Duodenal mucosa (tissue), 2 donors: ENCODE measurements around the gene SUMF1.
"Not testable (repeated sequence)": the region's sequence is repeated elsewhere in the genome, so short reads cannot be mapped to it uniquely, and the experiment has no call there.

Source experiments
- H3K27ac ChIP-seq: one replicate; pipeline ENCODE4 v1.7.0; 2013; ENCODE audit warnings: low read depth, low read length
- H3K27me3 ChIP-seq, 2 donors: one replicate each; pipeline ENCODE4 v1.7.0; 2013; ENCODE audit warnings: low read length in 2 of 2, control low read depth in 1 of 2; ENCODE audit not compliant: insufficient read depth in 2 of 2, control insufficient read depth in 1 of 2
- H3K36me3 ChIP-seq, 2 donors: one replicate each; pipeline ENCODE4 v1.7.0; 2013; ENCODE audit warnings: low read length in 2 of 2, control low read depth in 1 of 2; ENCODE audit not compliant: insufficient read depth in 2 of 2, control insufficient read depth in 1 of 2
- H3K4me1 ChIP-seq, 2 donors: one replicate each; pipeline ENCODE4 v1.7.0; 2013; ENCODE audit warnings: low read length in 2 of 2, control low read depth in 1 of 2; ENCODE audit not compliant: insufficient read depth in 2 of 2, control insufficient read depth in 1 of 2
- H3K4me3 ChIP-seq, 2 donors: one replicate each; pipeline ENCODE4 v1.7.0; 2013; ENCODE audit warnings: low read length in 2 of 2, low read depth in 1 of 2
- H3K9ac ChIP-seq, 2 donors: one replicate each; pipeline ENCODE4 v1.7.0; 2013; ENCODE audit warnings: low read length in 2 of 2, low read depth in 1 of 2
- H3K9me3 ChIP-seq, 2 donors: one replicate each; pipeline ENCODE4 v1.7.0; 2013; ENCODE audit warnings: low read length in 2 of 2, control low read depth in 1 of 2; ENCODE audit not compliant: control insufficient read depth in 1 of 2

SUMF1 gene

DNA sequence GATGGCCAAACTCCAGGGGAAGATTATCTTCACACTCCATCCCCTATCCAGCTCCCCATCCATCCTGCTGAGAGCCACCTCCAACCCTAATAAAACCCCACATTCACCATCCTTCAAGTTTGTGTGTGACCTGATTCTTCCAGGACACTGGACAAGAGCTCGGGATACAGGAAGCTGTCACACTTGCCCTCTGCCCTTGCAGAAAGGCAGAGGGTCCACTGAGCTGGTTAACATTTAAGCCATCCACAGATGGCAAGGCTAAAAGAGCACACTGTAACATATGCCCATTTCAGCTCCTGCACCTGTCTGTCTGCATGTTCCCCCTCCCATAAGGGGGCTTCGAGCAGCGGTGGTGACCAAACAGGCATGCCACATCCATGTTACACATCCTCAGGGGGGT lies 134.1 kb downstream of the SUMF1 start:
- H3K27ac ChIP-seq: no peak overlapping the region
- H3K27me3 ChIP-seq: no peaks in the 10 kb centered on the region
- H3K9ac ChIP-seq: no peak overlapping the region
- H3K36me3 ChIP-seq: no peaks in the 10 kb centered on the region
- H3K9me3 ChIP-seq: no peaks in the 10 kb centered on the region
- H3K4me3 ChIP-seq: no peak overlapping the region
- H3K4me1 ChIP-seq: no peaks in the 10 kb centered on the region

DNA sequence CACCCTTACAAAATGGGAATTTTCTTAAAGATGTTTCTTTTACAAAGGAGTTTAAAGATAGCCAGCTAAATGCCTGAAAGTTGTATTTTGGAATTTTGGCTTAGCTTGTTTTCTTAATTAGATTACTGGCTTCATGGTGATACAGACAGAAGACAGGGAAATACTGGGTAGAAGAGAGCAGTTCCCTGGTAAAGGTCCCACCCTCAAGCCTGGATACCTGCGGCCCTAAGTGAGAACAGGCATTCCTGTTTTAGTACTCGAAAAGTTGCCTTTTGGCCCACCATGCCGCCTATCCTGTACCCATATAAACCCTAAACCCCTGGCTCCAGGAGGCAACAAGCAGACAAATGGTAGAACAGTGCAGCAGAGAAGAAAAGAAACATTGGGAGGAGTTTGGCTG lies 134.5 kb downstream of the SUMF1 start:
- no peaks in the 10 kb centered on the region for H3K9me3 ChIP-seq
- H3K27me3 ChIP-seq: no peaks in the 10 kb centered on the region
- no peak overlapping the region for H3K4me3 ChIP-seq
- no peak overlapping the region for H3K9ac ChIP-seq
- H3K36me3 ChIP-seq: no peaks in the 10 kb centered on the region
- H3K27ac ChIP-seq: no peak overlapping the region
- no peaks in the 10 kb centered on the region for H3K4me1 ChIP-seq

- Histone ChIP-seq H3K9me3 (no peaks in the 10 kb centered on the region), H3K4me3 (no peak overlapping the region)
Observed at GRCh38 chr3:4332111-4332510, 135.0 kb downstream of the SUMF1 start.

GRCh38 chr3:4329806-4330205 lies 137.3 kb downstream of the SUMF1 start:
- H3K36me3 ChIP-seq, H3K4me1 ChIP-seq, H3K27me3 ChIP-seq, H3K9me3 ChIP-seq, H3K9ac ChIP-seq, H3K4me3 ChIP-seq, H3K27ac ChIP-seq: not testable (repeated sequence)

More at GRCh38 chr3:4332111-4332510, 135.0 kb downstream of the SUMF1 start:
- Histone ChIP-seq H3K4me1 (no peaks in the 10 kb centered on the region), H3K27ac (no peak overlapping the region), H3K27me3 (no peaks in the 10 kb centered on the region), H3K9ac (no peak overlapping the region), H3K36me3 (no peaks in the 10 kb centered on the region)

DNA sequence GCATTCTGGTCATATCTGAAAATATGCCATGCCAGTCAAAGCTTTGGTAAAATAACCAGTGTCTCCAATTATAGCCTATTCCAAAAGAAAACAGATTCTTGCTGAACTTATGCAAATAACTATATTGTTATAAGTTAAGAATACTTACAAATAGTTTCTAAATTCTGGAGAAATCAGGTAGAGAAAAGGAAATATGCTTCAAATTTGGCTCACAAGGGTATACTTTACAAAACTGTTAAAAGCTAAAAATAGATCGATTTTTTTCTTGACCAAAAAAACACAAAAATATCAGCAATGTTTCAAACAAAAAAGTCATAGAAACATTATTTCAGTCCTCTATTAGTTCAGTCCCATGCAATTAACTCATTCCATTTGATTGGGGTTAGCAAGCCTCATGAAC lies 140.2 kb downstream of the SUMF1 start:
- Histone ChIP-seq H3K9me3 (no peaks in the 10 kb centered on the region), H3K27ac (no peak overlapping the region), H3K36me3 (no peaks in the 10 kb centered on the region), H3K4me3 (no peak overlapping the region), H3K9ac (no peak overlapping the region), H3K4me1 (no peaks in the 10 kb centered on the region), H3K27me3 (no peaks in the 10 kb centered on the region)

DNA sequence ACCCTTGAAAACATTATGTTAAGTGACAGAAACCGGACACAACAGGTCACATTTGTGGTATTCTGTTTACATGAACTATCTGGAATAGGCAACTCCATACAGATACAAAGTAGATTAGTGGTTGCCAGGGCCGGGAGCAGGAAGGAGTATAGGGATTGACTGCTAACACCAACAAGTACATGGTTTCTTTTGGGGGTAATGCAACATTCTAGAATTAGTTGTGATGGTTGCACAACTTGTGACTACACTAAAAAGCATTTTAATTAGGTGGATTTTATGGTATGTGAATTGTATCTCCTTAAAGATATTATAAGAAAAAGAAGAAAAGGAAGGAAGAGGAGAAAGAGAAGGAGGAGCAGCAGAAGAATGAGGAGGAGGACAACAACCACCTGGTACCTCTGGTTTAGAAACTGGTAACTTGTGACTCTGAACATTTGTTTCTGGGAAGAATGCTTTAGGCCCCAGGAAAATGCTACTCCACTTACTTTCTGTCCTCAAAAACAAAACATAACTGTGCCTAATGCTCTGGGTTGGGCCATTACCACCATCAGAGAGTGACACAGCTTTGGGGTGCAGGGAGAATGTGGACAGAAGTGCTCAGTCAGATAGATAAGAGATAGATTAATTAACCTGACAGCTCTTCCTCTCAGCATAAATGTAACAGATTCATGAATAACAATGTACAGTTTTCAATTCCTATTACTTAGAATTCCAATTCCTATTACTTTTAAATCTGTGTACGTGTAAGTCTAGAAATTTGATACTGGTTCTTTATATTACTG lies 143.6 kb downstream of the SUMF1 start:
- Histone ChIP-seq H3K27ac (no peak overlapping the region), H3K4me1 (peaks cover 0 to 7% of the 10 kb centered on the region in 2 donors), H3K9ac (no peak overlapping the region)

DNA sequence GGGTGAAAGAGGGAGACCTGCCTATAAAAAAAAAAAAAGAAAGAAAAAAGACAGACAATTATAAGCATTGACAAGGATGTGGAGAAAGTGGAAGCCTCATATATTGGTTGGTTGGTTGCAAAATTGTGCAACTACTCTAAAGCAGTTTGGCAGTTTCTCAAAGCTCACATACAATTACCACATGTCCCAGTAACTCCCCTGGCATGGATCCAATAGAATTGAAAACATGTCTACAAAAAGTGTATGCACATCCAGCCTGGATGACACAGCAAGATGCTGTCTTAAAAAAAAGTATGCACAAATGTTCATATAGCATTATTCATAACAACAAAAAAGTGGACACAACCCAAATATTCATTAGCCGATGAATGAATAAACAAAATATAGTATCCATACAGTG lies 144.4 kb downstream of the SUMF1 start:
- H3K27me3 ChIP-seq: no peaks in the 10 kb centered on the region
- H3K4me1 ChIP-seq: peaks cover 0 to 7% of the 10 kb centered on the region in 2 donors
- no peak overlapping the region for H3K4me3 ChIP-seq
- no peak overlapping the region for H3K27ac ChIP-seq
- H3K9me3 ChIP-seq: no peaks in the 10 kb centered on the region
- H3K9ac ChIP-seq: no peak overlapping the region
- H3K36me3 ChIP-seq: no peaks in the 10 kb centered on the region

More for the DNA sequence above, 143.6 kb downstream of the SUMF1 start:
- Histone ChIP-seq H3K4me3 (no peak overlapping the region), H3K36me3 (no peaks in the 10 kb centered on the region), H3K27me3 (no peaks in the 10 kb centered on the region), H3K9me3 (no peaks in the 10 kb centered on the region)

- no peaks in the 10 kb centered on the region for H3K27me3 ChIP-seq
- peaks cover 0 to 7% of the 10 kb centered on the region in 2 donors for H3K4me1 ChIP-seq
- no peak overlapping the region for H3K27ac ChIP-seq
- H3K4me3 ChIP-seq: no peak overlapping the region
- H3K9ac ChIP-seq: no peak overlapping the region
- H3K9me3 ChIP-seq: no peaks in the 10 kb centered on the region
- H3K36me3 ChIP-seq: peaks cover 0 to 3% of the 10 kb centered on the region in 2 donors
Observed at GRCh38 chr3:4321732-4322131, 145.3 kb downstream of the SUMF1 start.

DNA sequence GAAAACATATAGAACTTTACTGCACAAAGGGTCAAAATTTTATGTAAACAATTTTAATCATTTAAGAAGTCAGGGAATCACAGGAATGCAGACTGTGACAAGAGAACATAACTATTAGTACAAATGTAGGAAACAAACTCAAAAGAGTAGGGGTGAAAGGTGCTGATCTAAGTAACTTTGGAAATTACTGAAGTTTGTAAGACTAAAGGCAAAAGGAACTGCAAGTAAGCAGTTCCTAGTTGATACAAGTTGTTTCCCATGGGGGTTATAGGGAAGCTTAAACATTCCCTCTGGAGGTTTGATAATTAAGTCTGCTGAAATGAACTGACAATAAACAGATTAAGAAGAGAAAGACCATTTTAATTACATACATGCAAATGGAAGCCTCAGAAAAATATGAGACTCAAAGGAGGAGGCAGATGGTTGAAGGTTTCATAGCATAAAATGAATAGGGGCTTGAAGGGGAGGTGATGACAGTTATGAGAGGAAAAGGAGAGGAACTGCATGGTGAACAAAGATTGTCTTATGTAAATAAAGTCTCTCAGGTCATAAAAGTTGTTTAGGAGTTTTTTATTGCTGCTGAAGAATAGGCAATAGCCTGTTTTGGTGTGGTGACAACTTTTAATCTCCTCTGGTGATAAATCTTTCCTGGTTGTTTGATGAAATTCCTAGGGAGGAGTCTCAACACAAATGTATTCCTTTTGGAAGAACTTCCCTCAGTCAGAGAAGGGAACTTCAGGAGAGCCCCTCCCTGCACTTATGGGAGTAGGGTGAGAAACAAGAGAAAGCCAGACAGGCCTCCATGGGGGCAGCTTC lies 146.8 kb downstream of the SUMF1 start:
- Histone ChIP-seq H3K4me3 (no peak overlapping the region), H3K4me1 (peaks cover 0 to 7% of the 10 kb centered on the region in 2 donors), H3K36me3 (peaks cover 0 to 10% of the 10 kb centered on the region in 2 donors), H3K27ac (no peak overlapping the region), H3K9me3 (no peaks in the 10 kb centered on the region), H3K27me3 (no peaks in the 10 kb centered on the region), H3K9ac (no peak overlapping the region)

- Histone ChIP-seq H3K9me3 (no peaks in the 10 kb centered on the region), H3K36me3 (peaks cover 5 to 33% of the 10 kb centered on the region in 2 donors), H3K9ac (no peak overlapping the region), H3K4me3 (no peak overlapping the region), H3K27ac (no peak overlapping the region), H3K27me3 (no peaks in the 10 kb centered on the region), H3K4me1 (peaks cover 0 to 4% of the 10 kb centered on the region in 2 donors)
Observed at GRCh38 chr3:4314688-4315087, 152.4 kb downstream of the SUMF1 start.
